Mesendoderm (in vitro differentiated cells): ENCODE results near the gene NUDT16.

Experiments
- DNase-seq: peaks from one replicate; pipeline ENCODE4 v3.0.0; 2013
- H2AK5ac ChIP-seq: 2 replicates; pipeline ENCODE4 v1.6.1; 2013; ENCODE audit warnings: low read length, inconsistent platforms
- H2BK120ac ChIP-seq: 2 replicates; pipeline ENCODE4 v1.6.1; 2013; ENCODE audit warnings: low read depth, mild to moderate bottlenecking, low read length, moderate library complexity, mixed read lengths
- H2BK15ac ChIP-seq: replicated peaks from 2 replicates; pipeline ENCODE4 v1.6.1; 2013; ENCODE audit warnings: low read depth, mild to moderate bottlenecking, moderate library complexity
- H2BK5ac ChIP-seq: 2 replicates; pipeline ENCODE4 v1.6.1; 2013; ENCODE audit warnings: low read length, inconsistent platforms
- H3K18ac ChIP-seq: 2 replicates; pipeline ENCODE4 v1.6.1; 2013; ENCODE audit warnings: mild to moderate bottlenecking, low read length, mixed read lengths
- H3K23ac ChIP-seq: one replicate; pipeline ENCODE4 v1.6.1; 2013; ENCODE audit warnings: low read length
- H3K27ac ChIP-seq: 2 replicates; pipeline ENCODE4 v1.5.1; 2013; ENCODE audit warnings: low read depth, mild to moderate bottlenecking, inconsistent platforms, low read length, moderate library complexity
- H3K27me3 ChIP-seq: 2 replicates; pipeline ENCODE4 v1.6.1; 2013; ENCODE audit warnings: low read length, control low read depth, mild to moderate bottlenecking, inconsistent platforms; ENCODE audit not compliant: insufficient read depth, poor library complexity
- H3K36me3 ChIP-seq: 2 replicates; pipeline ENCODE4 v1.6.1; 2013; ENCODE audit warnings: low read length, inconsistent platforms; ENCODE audit not compliant: control insufficient read depth, insufficient read depth
- H3K4ac ChIP-seq: one replicate; pipeline ENCODE4 v1.6.1; 2013; ENCODE audit warnings: low read depth, mild to moderate bottlenecking, low read length, moderate library complexity
- H3K4me1 ChIP-seq: 2 replicates; pipeline ENCODE4 v1.6.1; 2013; ENCODE audit warnings: low read depth, low read length, inconsistent platforms; ENCODE audit not compliant: control insufficient read depth
- H3K4me2 ChIP-seq: 2 replicates; pipeline ENCODE4 v1.6.1; 2013; ENCODE audit warnings: low read length
- H3K4me3 ChIP-seq: 2 replicates; pipeline ENCODE4 v1.5.1; 2013; ENCODE audit warnings: mild to moderate bottlenecking, low read length
- H3K56ac ChIP-seq: one replicate; pipeline ENCODE4 v1.6.1; 2013; ENCODE audit warnings: low read length
- H3K79me1 ChIP-seq: 2 replicates; pipeline ENCODE4 v1.6.1; 2013; ENCODE audit warnings: low read length, inconsistent platforms
- H3K79me2 ChIP-seq: 2 replicates; pipeline ENCODE4 v1.6.1; 2013; ENCODE audit warnings: mild to moderate bottlenecking, low read length; ENCODE audit not compliant: control insufficient read depth, insufficient read depth
- H3K9ac ChIP-seq: 2 replicates; pipeline ENCODE4 v1.6.1; 2013; ENCODE audit warnings: low read length, inconsistent platforms
- H4K5ac ChIP-seq: one replicate; pipeline ENCODE4 v1.6.1; 2013; ENCODE audit warnings: low read length
- H4K8ac ChIP-seq: one replicate; pipeline ENCODE4 v1.6.1; 2013; ENCODE audit warnings: low read depth, mild to moderate bottlenecking, control low read depth, low read length, moderate library complexity
- WGBS: extraction: QIAGEN DNeasy Blood & Tissue Kit; methylation state at CpG from one replicate; pipeline ENCODE4 v1.1.7; 2013; ENCODE audit warnings: low lambda C conversion rate, missing lambda C conversion rate; ENCODE audit not compliant: insufficient coverage; ENCODE audit errors: extremely low coverage; 5-methylcytosine and 5-hydroxymethylcytosine counted together

Gene NUDT16

DNA sequence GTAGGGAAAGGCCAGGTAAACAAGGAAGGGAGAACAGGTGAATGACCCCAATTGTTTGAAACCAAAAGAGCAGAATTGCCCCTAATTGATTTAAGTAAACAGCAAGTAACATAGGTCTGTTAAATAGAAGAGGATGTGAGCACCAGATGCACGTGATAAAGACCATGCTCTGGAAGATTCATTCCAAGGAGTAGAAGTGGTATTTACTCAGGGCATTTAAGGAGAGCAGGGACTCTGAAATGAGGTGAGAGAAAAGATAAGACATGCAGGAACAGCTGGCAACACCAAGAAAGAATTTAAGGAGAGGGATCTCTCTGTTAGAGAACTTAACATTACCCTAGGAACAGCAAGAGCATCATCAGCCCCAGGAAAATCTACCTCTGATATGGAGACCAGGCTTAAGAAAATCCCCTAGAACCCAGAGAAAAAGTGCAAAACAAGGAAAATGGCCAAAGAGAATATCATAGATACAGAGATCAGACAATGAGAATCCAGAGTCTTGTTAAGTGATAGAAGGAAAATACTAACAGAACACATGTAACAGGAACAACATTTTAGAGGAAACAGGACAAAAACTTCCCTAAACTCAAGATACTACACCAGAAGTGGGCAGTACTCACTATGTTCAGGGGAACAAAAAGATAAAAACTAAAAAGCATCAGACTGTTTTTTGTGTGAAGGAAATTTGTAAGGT is 6.4 kb downstream of the NUDT16 start:
- no CpG with 5 or more reads among the region's 1 CpG for WGBS
- H3K4me2 ChIP-seq: no peak overlapping the region

DNA sequence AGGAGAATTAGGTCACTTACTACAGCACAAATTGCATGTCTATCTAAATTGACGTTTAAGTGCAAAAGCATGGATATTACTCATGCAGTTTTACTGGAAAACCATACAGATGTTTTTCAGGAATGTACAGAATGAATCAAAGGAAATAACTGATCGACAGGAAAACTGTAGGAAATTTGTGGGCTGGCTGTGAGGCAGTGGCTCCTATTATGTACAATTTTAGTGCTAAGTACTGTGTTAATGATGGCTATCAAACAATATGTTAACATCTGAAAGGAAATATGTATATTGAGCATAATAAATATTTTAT is 6.9 kb downstream of the NUDT16 start:
- no peak for DNase-seq
- H2BK120ac ChIP-seq: no peak overlapping the region
- WGBS: no CpG with 5 or more reads among the region's 2 CpGs

More for the DNA sequence above, 6.4 kb downstream of the NUDT16 start:
- Histone ChIP-seq H3K79me1 (peaks cover 2% of the 10 kb centered on the region), H3K27me3 (no peaks in the 10 kb centered on the region), H4K8ac (no peak overlapping the region), H2BK15ac (no peak overlapping the region), H3K4me1 (no peaks in the 10 kb centered on the region), H3K4ac (no peak overlapping the region), H3K27ac (no peak overlapping the region), H3K56ac (no peak overlapping the region), H3K18ac (no peak overlapping the region), H3K9ac (no peak overlapping the region), H2AK5ac (no peak overlapping the region), H3K79me2 (no peaks in the 10 kb centered on the region), H2BK5ac (no peak overlapping the region), H3K23ac (no peak overlapping the region), H3K4me3 (no peak overlapping the region), H2BK120ac (no peak overlapping the region), H3K36me3 (no peaks in the 10 kb centered on the region), H4K5ac (no peak overlapping the region)
- peak; percentile 59 for DNase-seq

DNA sequence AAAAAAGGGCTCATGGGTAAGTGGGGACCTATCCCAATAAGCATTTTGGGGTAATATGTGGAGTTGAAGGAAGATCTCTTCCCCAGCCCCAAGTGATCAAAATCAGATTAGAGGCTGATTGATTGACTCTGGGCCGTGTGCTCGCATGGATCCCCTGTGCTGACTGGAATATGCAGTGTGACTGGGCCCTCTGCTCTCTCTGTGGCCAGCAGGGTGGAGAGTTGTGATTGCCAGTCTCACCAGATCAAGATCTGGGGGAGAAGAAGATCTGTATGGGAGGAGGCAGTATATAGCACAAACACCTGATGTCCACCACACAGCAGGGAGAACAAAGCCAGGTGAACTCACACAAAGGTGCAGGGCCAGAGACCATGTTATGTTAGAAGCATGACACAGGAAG is 8.8 kb downstream of the NUDT16 start:
- no peak overlapping the region for H3K4me3 ChIP-seq
- no peak overlapping the region for H3K18ac ChIP-seq
- no peak overlapping the region for H3K56ac ChIP-seq
- H3K27ac ChIP-seq: no peak overlapping the region
- no peak overlapping the region for H3K9ac ChIP-seq
- DNase-seq: no peak
- no peak overlapping the region for H3K4me2 ChIP-seq
- H3K23ac ChIP-seq: no peak overlapping the region
- no peak overlapping the region for H3K4ac ChIP-seq
- no peaks in the 10 kb centered on the region for H3K79me1 ChIP-seq
- no peak overlapping the region for H4K8ac ChIP-seq
- H3K79me2 ChIP-seq: no peaks in the 10 kb centered on the region
- no CpG with 5 or more reads among the region's 2 CpGs for WGBS
- no peaks in the 10 kb centered on the region for H3K36me3 ChIP-seq
- no peak overlapping the region for H2BK120ac ChIP-seq
- no peaks in the 10 kb centered on the region for H3K27me3 ChIP-seq
- H2BK5ac ChIP-seq: no peak overlapping the region
- H4K5ac ChIP-seq: no peak overlapping the region
- H3K4me1 ChIP-seq: no peaks in the 10 kb centered on the region
- H2AK5ac ChIP-seq: no peak overlapping the region
- no peak overlapping the region for H2BK15ac ChIP-seq

More for the DNA sequence above, 6.9 kb downstream of the NUDT16 start:
- Histone ChIP-seq H3K27ac (no peak overlapping the region), H4K8ac (no peak overlapping the region), H3K4me1 (no peaks in the 10 kb centered on the region), H4K5ac (no peak overlapping the region), H3K4me2 (no peak overlapping the region), H3K4ac (no peak overlapping the region), H3K79me1 (no peaks in the 10 kb centered on the region), H3K36me3 (no peaks in the 10 kb centered on the region), H3K79me2 (no peaks in the 10 kb centered on the region), H2AK5ac (no peak overlapping the region), H3K27me3 (no peaks in the 10 kb centered on the region), H3K4me3 (no peak overlapping the region), H2BK15ac (no peak overlapping the region), H3K23ac (no peak overlapping the region), H2BK5ac (no peak overlapping the region), H3K18ac (no peak overlapping the region), H3K9ac (no peak overlapping the region), H3K56ac (no peak overlapping the region)

DNA sequence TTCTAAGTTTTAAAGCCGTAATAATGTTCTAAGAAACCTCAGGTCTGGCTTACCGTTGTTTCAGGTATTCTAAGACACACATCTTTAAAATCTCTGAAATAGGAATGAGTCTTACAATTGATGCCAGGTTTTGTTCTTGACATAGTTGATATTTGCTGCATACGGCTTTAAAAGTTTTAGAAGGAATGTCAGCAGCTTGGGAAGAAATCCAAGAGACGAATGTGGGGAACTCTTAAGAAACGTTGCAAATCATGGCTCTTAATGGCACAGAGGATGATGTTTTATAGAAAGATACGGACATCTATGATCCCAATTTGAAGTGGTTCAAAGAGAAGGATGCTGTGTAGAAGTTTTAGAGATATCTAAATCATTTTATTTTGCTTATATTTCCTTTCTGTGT is 11.5 kb downstream of the NUDT16 start:
- Histone ChIP-seq H2BK120ac (no peak overlapping the region), H3K56ac (no peak overlapping the region), H2AK5ac (no peak overlapping the region), H3K4me1 (no peaks in the 10 kb centered on the region), H2BK5ac (no peak overlapping the region), H3K23ac (no peak overlapping the region), H3K4me2 (no peak overlapping the region), H3K18ac (no peak overlapping the region), H3K27me3 (no peaks in the 10 kb centered on the region), H3K36me3 (no peaks in the 10 kb centered on the region), H3K79me2 (no peaks in the 10 kb centered on the region), H3K4ac (no peak overlapping the region), H4K5ac (no peak overlapping the region), H3K79me1 (no peaks in the 10 kb centered on the region), H3K27ac (no peak overlapping the region), H4K8ac (no peak overlapping the region), H3K9ac (no peak overlapping the region), H2BK15ac (no peak overlapping the region), H3K4me3 (no peak overlapping the region)
- WGBS: no CpG with 5 or more reads among the region's 6 CpGs
- no peak for DNase-seq

DNA sequence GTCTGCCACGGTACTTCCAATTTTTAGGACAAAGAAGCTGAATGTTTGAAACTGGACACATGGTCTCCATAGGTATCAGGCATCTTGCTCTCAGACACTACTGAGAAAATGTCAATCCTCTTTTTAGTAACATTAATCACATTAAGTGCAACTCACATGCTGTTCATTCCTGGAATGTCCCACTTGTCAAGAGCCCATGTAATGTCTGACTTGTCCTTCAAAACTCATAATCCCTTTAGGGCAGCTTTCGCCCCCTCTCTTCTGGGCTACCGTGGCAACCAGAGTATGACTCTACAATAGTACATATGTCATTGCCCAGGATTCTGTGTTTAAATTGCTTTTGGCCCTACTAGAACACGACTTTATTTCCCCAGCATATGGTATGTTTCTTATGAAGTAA is 12.3 kb downstream of the NUDT16 start:
- H3K27ac ChIP-seq: no peak overlapping the region

DNA sequence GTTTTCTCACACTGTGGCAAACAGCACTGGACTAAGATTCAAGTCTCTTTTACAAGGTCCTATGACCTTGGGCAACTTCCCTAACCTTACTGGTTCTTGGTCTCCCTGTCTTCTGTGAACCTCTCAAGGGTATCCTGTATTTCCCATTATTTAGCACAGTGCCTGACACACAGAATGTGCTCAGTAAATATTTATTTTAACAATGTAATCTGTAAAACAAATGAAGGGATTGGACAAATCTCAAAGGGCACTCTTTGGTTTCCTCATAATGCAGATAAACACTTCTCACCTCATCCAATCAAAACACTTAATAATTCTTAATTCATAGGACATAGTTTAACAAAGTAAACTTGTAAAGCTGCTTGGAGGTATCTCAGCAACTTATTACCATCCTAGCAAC is 12.8 kb downstream of the NUDT16 start:
- Histone ChIP-seq H3K18ac (no peak overlapping the region), H2BK5ac (no peak overlapping the region), H3K27ac (no peak overlapping the region), H3K56ac (no peak overlapping the region), H2BK120ac (no peak overlapping the region), H4K8ac (no peak overlapping the region), H3K4me2 (no peak overlapping the region), H4K5ac (no peak overlapping the region), H3K4ac (no peak overlapping the region), H3K79me1 (no peaks in the 10 kb centered on the region), H2AK5ac (no peak overlapping the region), H2BK15ac (no peak overlapping the region), H3K27me3 (no peaks in the 10 kb centered on the region), H3K79me2 (no peaks in the 10 kb centered on the region), H3K4me1 (no peaks in the 10 kb centered on the region), H3K9ac (no peak overlapping the region), H3K4me3 (no peak overlapping the region), H3K23ac (no peak overlapping the region), H3K36me3 (no peaks in the 10 kb centered on the region)
- no peak for DNase-seq

More for the DNA sequence above, 12.3 kb downstream of the NUDT16 start:
- no peak overlapping the region for H4K8ac ChIP-seq
- H3K36me3 ChIP-seq: no peaks in the 10 kb centered on the region
- no peaks in the 10 kb centered on the region for H3K27me3 ChIP-seq
- H3K18ac ChIP-seq: no peak overlapping the region
- no peak overlapping the region for H2AK5ac ChIP-seq
- H3K79me2 ChIP-seq: no peaks in the 10 kb centered on the region
- H2BK15ac ChIP-seq: no peak overlapping the region
- DNase-seq: no peak
- no peak overlapping the region for H3K4me3 ChIP-seq
- no peak overlapping the region for H3K23ac ChIP-seq
- no peak overlapping the region for H3K56ac ChIP-seq
- no peak overlapping the region for H3K4ac ChIP-seq
- H3K4me1 ChIP-seq: no peaks in the 10 kb centered on the region
- no peak overlapping the region for H4K5ac ChIP-seq
- H2BK120ac ChIP-seq: no peak overlapping the region
- H3K79me1 ChIP-seq: no peaks in the 10 kb centered on the region
- H2BK5ac ChIP-seq: no peak overlapping the region
- no peak overlapping the region for H3K9ac ChIP-seq
- no CpG with 5 or more reads among the region's 4 CpGs for WGBS
- H3K4me2 ChIP-seq: no peak overlapping the region
